G401.6 (cell line): ENCODE data around the gene RYR1.
"Not testable (repeated sequence)": the region's sequence is repeated elsewhere in the genome, so short reads cannot be mapped to it uniquely, and the experiment has no call there.

Experiments used
- FAIRE-seq: peaks from 2 replicates; lab custom pipeline; 2012; peaks lifted over from hg19 to GRCh38; lab: Jason Lieb, UNC

The RYR1 gene

DNA sequence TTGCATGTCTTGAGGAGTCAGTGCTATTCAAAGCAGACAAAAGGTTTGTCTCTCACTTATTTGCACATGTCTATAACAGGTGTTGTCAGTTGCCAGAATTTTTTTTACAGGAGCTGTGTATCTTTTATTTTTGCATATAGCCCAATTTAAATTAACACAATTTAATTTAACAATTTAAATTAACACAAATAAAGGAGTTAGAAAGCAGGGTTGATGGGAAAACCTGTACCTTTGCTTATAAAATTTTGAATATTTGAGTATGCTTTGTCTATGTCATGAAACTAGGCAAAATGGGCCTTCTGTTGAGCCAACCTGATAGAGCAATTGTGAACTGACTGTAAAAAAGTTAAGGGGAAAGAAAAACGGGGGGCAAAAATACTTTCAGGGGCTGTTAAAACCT is 106.3 kb downstream of the RYR1 start:
- FAIRE-seq, result no peak

GRCh38 chr19:38542040-38542439 is 108.5 kb downstream of the RYR1 start:
- FAIRE-seq, result no peak

GRCh38 chr19:38543286-38543806 is 109.9 kb downstream of the RYR1 start:
- no peak for FAIRE-seq

GRCh38 chr19:38543807-38544568 is 110.5 kb downstream of the RYR1 start:
- peak; percentile 93 for FAIRE-seq

DNA sequence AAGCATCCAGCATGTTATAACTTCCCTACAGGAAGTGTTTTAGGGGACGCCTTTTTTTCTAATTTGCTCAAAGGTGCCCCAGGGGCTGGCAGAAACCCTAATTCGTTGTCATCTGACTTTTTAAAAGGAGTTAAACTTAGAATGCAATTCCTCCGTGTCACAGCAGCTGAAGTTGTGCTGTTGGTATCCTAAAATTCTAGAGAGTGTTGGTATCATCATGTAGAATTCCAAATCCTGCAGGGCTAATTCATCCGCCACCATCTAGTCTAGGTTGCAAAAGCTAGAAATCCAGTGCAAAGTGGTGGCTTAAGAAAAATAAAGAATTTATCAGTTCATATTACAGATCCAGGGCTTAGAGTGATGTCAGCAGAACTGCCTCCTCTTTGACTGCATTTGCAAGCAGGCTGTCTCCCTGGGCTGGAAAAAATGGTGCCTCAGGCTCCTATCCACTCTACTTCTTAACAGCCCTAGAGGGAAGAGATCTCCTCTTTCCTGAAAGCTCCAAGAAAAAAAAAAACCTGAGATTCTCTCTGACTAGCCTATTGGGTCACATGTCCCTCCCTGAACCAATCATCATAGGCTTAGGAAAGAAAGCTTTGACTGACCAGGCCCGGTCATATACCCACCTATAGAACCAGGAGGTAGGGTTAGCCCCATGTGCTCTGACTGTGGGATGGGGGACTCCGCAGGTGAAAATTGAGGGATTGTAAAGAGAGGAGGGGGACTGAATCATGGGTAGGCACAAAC is 111.3 kb downstream of the RYR1 start:
- no peak for FAIRE-seq

GRCh38 chr19:38545596-38545995 is 112.1 kb downstream of the RYR1 start:
- FAIRE-seq, result no peak

DNA sequence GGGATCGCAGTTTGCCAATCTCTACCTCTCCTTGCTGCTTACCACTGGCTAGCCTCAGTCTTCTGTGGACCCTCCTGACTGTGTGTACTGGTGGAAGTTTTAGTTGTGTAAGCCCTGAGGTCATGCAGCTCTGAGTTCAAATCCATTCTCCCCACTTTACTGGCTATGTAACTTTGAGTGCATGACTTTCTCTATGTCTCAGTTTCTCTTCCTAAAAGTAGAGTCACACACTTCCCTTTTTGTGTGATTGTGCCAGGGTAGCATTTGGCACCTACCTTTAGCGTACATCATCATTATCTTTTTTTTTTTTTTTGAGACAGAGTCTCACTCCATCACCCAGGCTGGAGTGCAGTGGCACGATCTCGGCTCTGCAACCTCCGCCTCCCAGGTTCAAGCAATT is 113.9 kb downstream of the RYR1 start:
- no peak for FAIRE-seq

- no peak for FAIRE-seq
Measured at GRCh38 chr19:38549061-38549460, 115.6 kb downstream of the RYR1 start.

DNA sequence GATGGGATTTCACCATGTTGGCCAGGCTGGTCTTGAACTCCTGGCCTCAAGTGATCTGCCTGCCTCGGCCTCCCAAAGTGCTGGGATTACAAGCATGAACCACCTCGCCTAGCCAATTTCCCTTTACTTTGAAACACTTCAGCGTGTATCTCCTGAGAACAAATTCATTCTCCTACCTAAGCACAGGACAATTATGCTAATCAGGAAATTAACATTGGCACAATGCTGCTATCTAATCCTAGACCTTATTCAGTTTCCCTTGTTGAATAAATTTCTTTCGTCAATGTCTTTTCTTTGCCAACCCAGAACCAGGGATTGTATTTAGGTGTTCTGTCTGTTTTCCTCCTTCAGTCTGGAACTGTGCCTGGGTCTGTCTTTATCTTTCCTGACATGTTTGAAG is 116.5 kb downstream of the RYR1 start:
- FAIRE-seq, result no peak

DNA sequence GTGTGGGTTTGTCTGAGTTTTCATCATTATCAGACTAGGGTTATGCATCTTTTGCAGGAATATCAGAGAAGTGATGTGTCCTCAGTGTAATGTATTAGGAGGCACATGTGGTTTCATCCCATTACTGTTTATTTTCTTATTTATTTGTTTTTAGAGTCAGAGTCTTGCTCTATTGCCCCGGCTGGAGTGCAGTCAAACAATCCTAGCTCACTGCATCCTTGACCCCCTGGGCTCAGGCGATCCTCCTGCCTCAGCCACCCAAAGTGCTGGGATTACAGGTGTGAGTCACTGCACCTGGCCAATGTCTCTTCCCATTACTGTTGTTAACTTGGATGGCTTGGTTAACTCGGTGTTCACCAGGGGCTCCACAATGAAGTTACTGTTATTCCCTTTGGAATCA is 116.9 kb downstream of the RYR1 start:
- no peak for FAIRE-seq

GRCh38 chr19:38551450-38551813 is 117.9 kb downstream of the RYR1 start:
- no peak for FAIRE-seq

DNA sequence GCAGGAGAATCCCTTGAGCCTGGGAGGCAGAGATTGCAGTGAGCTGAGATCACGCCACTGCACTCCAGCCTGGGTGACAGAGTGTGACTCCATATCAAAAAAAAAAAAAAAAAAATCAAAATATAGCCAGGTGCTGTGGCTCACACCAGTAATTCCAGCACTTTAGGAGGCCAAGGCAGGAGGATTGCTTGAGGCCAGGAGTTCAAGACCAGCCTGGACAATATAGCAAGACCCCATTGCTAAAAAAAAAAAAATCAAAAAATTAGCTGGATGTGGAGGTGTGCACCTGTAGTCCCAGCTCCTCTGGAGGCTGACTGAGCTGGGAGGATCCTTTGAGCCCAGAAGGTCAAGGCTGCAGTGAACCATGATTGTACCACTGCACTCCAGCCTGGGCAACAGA is 119.7 kb downstream of the RYR1 start:
- not testable (repeated sequence) for FAIRE-seq

DNA sequence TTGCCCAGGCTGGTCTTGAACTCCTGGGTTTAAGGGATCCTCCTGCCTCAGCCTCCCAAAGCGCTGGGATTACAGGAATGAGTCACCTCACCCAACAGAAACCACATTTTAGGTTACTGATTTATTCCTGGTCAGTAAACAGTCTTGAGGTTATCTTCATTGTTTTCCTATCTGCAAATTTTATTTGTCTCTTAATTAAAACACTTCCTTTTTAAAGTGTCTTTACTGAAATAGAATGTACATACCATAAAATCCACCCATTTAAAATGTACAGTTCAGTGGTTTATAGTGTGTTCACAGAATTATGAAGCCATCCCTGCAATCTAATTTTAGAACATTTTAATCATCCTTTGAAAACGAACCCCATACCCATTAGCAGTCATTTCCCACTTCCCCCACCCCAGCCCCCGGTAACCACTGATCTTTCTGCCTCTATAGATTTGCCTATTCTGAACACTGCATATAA is 121.2 kb downstream of the RYR1 start:
- FAIRE-seq, result no peak

DNA sequence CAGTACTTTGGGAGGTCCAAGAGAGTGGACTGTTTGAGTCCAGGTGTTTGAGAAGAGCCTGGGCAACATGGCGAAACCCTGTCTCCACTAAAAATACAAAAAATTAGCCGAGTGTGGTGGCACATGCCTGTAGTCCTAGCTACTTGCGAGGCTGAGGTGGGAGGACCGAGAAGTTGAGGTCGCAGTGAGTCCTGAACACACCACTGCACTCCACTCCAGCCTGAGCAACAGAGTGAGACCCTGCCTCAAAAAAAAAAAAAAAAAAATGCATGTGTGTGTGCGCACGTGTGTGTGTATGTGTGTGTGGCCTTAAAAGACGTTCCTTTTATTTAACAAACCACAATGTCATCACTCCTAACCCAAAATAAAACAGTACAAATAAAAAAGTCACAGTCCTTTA is 121.7 kb downstream of the RYR1 start:
- FAIRE-seq, result no peak

DNA sequence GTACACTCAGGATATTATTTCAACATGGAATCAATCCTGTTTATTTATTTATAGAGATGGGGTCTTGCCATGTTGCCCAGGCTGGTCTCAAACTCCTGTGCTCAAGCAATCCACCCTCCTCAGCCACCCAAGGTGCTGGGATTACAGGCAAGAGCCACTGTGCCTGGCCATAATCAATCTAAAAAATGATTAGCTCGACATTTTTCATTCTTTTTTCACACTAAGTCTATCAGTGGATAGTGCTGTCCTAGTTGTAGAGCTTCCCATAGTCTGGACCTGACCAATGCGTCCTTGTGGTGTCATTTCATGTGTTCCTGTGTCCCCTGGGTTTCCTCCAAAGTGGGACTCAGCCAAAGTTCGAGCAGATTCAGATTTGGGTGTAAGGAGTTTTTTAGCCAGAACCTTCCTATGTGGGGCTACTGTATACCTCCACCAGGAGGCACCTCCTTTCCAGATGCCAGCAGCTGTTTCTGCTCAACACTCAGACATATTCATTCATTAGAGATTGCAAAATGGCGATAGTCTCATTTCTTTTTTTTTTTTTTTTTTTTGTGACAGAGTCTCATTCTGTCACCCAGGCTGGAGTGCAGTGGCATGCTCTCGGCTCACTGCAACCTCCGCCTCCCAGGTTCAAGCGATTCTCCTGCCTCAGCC is 123.2 kb downstream of the RYR1 start:
- FAIRE-seq, result no peak

DNA sequence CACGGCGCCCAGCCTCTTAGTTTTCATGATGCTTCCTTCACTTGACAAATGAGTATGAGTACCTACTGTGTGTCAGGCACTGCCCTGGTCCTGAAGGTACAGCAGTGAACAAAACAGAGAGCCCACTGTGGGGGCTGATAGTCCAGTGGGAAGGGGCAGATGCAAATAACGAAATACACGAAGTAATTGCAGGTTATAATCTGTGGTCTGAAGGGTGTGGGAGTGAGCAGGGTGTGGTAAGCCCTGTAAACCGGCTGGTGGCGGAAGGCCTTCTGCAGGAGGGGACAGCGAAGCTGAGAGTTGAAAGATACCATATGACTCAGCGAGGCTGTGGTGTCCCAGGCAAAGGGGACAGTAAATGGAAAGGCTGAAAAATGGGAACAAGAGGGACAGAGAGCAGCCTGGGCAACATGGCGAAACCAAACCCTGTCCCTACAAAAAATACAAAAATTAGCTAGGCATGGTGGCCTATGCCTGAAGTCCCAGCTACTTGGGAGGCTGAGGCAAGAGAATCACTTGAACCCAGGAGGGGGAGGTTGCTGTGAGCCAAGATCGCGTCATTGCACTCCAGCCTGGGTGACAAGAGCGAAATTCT is 123.8 kb downstream of the RYR1 start:
- no peak for FAIRE-seq

DNA sequence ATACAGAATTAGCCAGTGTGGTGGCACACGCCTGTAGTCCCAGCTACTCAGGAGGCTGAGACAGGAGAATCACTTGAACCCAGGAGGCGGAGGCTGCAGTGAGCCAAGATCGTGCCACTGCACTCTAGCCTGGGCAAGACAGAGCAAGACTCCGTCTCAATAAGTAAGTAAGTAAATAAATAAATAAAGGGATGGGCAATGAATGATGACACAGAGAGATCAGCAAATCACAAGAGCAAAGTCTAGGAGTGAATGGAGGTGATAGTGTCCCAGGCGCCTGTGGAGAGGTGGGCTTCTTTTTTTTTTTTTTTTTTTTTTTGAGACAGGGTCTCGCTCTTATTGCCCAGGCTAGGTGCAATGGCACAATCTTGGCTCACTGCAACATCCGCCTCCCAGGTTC is 125.4 kb downstream of the RYR1 start:
- not testable (repeated sequence) for FAIRE-seq

DNA sequence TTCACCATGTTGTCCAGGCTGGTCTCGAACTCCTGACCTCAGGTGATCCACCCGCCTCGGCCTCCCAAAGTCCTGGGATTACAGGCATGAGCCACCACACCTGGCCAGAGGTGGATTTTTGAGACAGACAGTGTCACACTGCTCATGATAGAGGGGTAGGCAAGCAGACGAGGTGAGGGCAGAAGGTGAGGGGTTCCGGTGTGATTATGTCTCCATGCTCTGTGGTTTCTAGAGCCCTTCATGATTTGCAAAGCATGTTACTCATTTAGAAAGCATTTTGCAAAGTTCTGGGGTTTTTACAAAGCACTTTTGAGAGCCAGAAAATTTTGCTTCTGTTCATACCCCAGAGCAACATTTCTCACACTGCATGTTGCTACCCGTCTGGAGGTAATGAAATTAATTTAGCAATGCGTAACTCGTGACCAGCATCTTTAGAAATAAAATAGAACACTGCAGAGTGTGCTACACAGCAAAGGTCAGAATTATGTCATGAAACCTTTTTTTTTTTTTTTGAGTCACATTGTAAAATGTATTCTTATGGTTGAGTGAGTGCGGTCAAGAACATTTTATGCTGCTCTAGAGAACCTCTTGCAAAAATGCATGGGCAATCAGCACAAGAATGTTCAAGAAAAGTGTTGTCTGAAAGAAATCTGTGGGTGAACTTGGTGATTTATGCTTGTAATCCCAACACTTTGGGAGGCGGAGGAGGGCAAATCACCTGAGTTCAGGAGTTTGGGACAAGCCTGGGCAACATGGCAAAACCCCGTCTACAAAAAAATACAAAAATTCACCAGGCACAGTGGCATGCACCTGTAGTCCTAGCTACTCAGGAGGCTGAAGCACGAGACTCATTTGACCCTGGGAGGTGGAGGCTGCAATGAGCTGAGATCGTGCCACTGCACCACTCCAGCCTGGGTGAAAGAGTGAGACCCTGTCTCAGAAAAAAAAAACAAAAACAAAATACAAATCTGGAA is 126.2 kb downstream of the RYR1 start:
- FAIRE-seq, result no peak

DNA sequence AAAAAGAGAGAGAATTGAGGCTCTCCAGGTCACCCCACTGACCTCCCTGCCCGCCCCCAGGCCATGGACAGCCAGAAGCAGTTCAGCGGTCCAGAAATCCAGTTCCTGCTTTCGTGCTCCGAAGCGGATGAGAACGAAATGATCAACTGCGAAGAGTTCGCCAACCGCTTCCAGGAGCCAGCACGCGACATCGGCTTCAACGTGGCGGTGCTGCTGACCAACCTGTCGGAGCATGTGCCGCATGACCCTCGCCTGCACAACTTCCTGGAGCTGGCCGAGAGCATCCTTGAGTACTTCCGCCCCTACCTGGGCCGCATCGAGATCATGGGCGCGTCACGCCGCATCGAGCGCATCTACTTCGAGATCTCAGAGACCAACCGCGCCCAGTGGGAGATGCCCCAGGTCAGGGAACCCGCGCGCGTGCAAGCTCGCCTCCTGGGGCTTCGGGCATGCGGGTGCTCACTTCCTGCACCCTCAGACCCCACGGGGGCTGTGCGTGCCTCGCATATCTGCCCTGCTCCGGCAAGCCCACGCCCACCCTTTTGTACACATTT is 127.6 kb downstream of the RYR1 start:
- no peak for FAIRE-seq

DNA sequence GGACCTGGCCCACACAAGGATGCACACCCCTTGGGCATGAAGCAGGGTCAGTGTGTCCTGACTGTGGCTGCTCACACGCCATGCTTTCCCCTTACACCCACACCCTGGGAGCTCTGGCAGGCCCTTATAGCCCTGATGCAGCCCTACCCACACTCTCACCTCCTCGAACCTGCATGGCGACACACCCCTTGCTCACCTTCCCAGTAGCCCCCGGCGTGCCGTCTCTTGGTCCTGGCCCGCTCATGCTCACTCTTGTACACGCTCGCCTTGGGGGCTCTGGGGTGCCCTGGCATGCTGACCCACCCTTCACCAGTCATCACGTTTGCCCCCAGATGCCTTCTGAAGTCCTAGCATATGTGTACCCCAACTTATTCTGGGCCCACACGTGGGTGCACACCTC is 128.2 kb downstream of the RYR1 start:
- no peak for FAIRE-seq

DNA sequence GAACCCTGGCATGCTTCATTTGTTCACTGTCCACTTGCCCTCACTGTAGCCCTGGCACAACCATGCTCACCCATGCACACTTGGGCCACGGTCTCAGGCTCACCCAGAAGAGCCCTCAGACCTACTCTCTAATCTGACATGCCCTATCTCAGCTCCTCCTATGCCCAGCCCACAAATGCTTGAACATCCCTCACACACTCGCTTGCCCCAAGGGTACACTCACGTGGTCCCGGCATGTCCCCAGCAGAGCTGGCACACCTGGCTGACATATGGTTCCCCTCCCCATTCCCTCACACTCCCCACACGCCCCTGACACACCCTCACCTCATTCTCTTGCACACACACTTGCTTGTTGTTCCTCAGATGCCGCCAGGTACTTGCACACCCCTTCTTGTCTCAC is 128.6 kb downstream of the RYR1 start:
- no peak for FAIRE-seq
